OCI-M2 (cell line): ENCODE results near the gene RNU6-1.

ENCODE experiments used
- DNase-seq: peaks from one replicate; lab custom pipeline; 2025; ENCODE audit not compliant: unreplicated experiment; lab: John Stamatoyannopoulos, UW

The RNU6-1 gene

DNA sequence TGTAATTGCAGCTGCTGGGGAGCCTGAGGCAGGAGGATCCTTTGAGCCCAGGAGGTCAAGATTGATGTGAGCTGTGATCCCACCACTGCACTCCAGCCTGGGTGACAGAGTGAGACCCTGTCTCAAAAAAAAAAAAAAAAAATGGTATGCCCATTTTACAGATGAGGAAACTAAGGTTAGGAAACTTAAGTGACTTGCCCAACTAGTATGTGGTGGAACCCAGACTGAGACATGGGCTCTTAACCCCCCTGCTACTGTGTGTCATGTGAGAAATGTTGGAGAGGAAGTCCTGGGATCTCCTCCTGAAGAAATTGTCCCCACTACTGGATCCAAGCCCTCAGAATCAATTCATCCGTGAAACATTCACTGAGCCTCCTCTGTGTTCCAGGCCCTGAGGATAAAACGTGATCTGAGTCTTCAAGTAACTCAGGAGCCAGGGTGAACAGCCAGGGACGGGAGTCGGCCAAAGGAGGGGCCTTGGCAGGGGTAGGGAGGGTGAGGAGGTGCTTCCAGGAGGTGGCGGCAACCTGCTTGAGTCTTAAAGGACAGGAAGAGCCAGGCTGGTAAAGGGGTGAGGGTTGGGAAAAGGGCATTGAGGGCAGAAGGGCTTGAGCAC is 19.6 kb upstream of the RNU6-1 start:
- DNase-seq, result no peak

DNA sequence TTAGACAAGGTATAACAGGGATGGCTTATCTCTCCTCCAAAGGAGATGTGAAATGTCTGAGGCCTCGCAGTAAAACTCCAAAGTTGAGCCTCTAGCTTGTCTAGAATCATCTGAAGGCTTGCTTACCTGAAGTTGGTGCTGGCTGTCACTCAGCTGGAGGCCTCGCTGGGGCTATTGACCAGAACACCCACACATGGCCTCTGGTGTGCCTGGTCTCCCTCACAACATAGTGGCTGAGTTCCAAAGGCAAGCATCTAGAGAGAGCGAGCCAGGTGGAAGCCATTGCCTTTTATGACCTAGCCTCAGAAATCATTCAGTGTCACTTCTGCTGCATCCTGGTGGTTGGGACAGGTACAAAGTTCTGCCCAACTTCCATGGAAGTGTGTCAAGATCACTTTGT is 17.4 kb upstream of the RNU6-1 start:
- no peak for DNase-seq

DNA sequence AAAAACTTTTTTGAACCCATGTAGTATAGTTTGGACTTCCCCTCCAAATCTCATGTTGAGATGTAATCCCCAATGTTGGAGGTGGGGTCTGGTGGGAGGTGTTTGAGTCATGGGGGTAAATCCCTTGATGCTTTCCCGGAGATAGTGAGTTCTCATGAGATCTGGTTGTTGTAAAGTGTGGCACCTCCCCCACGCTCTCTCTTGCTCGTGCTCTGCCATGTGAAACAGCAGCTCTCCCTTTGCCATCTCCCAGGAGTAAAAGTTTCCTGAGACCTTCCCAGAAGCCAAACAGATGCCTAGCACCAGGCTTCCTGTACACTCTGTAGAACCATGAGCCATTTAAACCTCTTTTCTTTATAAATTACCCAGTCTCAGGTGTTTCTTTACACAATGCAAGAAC is 16.0 kb upstream of the RNU6-1 start:
- DNase-seq, result no peak

DNA sequence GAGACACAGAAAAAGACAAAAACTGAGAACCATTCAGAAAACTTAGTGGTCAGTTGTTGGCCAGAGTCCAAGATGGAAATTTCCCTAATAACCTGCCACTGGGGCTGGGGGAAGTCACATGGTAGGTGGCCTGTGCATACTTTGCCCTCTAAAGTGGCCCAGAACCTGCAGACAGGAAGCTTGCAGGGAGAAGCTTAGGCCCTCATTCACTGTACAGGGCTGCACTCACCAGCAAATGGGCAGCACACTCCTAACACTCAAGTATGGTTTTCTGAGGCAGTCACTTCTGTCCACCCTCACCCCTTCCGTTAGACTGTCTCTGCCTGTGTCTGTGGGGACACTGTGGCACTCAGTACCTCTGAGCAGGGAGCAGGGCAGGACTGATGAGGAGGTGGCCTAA is 14.5 kb upstream of the RNU6-1 start:
- DNase-seq, result no peak

DNA sequence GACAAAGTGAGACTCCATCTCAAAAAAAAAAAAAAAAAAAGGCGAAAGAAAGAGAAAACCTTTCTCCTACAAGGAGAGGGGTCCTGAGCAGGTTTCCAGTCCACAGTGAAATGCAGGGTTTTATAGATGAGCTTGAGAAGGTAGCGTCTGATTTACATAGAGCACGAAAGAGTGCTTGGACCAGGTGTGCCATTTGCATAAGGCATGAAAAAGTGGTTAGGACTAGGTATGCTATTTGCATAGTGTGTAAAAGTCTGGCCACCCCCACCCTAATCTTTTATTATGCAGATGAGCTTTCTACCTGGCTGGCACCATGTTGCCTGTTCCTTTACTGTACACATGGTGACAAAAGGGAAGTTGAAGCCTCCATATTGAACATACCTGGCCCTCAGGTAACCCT is 13.6 kb upstream of the RNU6-1 start:
- DNase-seq, result no peak

DNA sequence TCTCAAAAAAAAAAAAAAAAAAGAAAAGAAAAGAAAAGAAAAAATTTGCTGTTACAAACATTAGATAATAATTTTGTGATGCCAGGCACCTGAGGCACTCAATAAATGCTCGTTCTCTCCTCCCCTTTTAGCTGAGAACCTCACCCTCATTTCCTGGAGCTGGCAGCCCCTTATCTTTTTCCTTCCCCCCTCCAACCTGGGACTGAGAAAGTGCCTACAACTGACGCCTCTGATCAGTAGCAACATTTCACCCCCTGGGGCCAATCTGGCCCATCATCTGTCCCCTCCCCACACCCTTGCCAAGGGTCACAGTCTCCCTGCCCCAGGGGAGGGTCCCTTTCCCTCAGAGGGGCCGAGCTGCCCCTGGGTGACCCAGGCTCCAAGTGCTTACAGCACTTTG is 12.6 kb upstream of the RNU6-1 start:
- no peak for DNase-seq

DNA sequence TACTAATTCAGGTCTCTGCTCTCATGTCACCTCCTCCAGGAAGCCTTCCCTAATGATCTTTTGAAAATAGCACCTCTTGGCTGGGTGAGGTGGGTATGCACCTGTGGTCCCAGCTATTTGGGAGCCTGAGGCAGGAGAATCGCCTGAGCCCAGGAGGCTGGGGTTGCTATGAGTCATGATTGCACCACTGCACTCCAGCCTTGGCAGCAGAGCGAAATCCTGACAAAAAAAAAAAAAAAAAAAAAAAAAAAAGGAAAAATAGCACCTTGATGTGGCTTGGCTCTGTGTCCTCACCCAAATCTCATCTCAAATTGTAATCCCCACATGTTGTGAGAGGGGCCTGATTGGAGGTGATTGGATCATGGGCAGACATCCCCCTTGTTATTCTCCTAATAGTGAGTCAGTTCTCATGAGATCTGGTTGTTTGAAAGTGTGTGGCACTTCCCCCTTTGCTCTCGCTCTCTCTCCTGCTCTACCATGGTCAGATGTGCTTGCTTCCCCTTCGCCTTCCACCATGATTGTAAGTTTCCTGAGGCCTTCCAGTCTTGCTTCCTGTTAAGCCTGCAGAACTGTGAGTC is 11.2 kb upstream of the RNU6-1 start:
- DNase-seq, result no peak

DNA sequence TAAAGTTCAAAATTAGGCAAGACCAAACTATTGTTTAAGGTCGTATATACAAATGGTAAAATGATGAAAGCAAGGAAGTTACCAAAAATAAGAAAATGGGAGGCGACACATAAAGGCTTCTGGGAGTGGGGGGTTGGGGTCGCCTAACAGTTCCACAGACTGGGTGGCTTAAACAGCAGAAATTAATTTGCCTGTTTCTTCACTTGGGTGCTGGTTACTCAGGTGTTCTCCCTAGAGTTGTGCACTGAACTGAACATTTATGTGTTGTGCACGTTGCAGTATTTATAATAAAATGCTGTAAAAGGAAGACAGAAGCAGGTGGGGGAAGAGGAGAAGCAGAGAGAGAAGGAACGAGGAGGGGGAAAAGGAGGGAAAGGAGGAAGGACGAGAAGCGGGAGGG is 10.5 kb upstream of the RNU6-1 start:
- DNase-seq, result no peak

DNA sequence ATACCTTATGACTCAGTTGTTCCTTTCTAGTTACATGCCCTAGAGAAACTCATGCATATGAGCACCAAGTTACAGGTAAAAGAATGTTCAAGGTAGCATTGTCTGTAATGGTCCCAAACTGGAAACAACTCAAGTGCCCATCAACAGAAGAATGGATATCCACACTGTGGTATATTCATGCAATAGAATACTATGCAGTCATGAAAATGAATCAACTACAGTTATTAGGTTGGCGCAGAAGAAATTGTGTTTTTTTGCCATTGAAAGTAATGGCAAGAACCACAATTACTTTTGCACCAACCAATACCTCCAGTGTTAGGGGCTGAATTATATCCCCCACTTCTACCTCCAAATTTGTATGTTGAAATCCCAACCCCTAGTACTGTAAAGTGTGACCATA is 9.7 kb upstream of the RNU6-1 start:
- no peak for DNase-seq

DNA sequence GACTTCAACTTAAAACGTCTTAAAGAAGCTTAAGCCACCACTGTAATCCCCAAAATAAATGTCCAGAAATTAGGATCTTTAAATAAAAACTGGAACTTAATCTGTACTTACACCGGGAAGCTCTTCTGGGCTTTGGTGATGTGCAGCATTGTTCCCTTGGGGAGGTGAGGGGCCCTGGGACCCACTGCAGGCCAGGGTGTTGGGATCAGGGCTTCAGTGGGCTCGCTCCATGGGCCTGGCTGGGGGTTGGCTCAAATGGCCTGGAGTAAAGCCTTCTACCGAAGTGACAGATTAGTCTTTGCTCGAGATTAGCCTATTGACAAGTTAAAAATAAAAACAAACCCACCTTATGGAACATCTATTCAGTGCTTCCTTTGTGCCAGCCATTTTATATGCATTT is 6.1 kb upstream of the RNU6-1 start:
- DNase-seq, result no peak

DNA sequence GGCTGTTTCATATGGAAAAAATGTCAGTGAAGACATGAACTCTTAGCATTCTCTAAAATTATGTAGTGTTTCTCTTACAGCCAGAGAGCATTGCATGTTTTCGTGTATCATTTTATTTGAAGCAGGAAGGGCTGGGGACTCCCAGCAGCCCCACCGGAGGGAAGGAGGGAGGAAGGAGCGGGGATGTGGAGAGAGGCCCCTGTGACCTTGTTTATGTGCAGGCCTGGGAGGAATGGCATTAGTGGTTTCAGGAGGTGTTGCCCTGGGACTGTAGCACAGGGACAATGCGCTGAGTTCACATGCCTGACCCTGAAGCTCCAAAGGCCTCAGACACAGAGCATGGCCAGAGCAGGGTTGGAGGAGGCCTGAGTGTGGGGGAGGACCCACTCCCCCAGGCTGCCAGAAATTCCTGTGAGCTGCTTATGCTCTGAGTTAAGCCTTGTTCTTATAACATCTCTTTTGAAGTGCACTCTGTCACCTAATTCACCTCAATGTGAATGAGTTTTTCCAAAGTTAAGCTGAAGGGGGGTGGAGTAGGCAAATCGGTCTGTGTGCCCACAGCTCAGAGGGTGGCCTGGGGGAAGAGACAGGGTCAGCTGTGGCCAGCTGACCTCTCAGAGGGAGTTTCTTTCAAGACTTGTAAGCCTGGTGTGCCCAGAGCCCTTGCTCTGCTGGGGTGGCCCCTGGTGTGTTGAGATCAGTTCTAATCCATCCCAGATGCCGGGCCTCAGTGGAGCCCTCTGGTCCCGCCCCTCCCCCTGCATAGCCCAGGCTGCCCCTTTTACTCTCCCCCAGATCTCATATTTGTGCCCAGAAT is 3.9 kb upstream of the RNU6-1 start:
- no peak for DNase-seq

DNA sequence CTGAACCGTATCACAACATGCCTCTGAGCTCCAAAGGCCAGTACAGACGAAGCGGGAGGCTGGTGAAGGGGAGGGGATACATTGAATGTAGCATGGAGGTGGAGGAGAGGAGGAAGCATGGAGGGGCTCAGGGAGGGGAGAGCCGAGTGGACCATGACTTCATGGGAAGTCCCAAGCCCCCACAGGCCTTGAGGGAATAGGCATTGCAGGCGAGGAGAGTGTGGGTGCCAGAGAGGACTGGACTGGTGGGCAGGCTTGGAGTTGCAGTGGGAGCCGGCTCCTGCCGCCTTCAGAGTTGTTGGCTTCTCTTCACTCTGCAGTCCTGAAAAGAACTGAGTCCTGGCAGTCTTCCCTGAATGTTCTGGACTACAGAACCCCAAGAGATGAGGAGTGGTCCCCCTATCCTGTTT is 3.3 kb upstream of the RNU6-1 start:
- no peak for DNase-seq

DNA sequence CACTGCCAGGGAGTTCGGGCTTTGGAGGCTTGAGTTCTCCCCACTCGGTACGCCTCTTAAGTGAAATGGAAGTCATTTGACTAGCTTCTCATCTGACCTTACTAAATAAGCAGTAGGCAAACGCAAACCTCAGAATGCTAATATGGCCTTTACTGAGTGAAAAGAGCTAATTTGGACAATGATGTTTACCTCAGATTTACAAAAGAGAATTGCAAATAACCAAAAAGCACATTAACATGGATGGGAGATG is 1.6 kb upstream of the RNU6-1 start:
- DNase-seq, result no peak

DNA sequence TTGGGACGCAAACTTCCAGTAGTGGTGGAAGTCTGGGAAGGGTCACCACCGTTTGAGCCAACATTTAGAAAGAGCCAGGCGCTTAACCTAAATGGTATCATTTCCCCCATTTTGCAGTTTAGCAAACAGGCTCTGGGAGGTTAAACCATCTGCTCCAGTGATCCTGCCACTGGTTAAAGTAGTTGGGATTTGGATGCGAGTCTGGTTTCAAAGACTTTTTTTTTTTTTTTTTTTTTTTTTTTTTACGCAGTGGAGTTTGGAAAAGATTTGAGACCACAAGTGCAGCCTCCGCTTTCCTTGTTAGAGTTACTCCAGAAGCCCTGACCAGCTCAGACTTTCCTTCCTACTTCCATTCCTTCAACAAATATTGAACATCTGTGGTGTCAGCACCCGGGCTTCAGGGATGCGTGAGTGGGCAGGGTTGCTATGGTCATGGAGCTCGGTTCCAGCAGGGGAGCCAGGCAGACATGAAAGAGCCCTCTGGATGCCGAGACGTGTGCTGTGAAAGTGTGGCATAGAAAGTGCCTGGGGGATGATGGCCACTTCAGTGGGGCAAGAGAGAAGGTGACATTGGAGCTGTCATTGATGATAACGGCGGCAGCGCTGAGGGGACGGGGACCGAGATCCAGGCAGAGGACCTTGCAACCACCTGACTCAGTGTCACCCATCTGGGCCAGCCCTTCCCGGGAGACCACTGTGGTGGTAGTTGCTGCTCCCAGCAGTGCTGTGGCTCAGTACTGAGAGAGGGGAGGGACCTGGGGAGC is 1.1 kb upstream of the RNU6-1 start:
- no peak for DNase-seq

DNA sequence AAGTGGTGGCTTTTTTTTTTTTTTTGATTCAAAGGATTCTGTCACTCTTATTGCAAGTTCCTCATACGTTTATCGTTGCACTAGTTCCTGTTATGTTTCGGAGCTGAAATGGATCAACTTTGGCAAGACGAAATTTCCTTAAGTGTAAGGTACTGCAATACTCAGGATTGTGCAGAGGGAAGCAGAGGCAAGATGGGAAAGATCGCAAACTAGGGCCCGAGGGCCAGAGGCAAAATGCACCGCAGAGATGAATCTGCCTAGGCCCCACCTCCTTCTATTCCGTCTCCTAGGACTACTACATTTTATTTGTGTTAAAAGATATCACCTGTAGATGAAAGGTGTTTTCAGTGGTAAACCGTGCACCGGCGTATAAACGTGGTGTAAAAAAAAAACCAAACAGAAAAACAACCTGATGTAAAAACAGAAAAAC is 331 bp downstream of the RNU6-1 start:
- DNase-seq, result no peak

DNA sequence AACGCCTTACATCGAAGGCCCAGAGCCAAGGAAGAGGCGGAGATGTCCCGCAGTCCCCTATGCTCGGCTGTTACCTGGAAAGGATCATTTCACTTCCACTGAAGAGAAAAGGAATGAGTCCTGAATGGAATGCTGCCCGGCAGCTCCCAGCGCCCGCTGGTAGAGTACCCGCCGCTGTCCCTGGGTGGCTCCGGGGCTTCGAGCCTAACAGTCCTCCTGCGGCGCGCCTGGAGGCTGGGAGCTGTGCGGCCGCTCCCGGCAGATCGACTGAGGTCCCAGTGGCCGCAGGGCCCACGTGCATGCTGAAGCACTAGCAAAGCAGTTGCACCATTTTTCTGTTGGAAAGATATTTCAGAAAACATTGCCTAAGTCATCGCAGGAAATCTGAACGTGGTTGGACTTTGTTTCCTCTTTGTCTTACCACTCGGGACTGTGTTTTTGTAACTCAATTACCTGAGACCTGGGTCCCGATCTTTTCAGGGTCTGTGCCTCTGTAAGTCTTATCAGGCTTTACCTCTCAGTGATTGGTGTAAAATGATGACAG is 984 bp downstream of the RNU6-1 start:
- no peak for DNase-seq

DNA sequence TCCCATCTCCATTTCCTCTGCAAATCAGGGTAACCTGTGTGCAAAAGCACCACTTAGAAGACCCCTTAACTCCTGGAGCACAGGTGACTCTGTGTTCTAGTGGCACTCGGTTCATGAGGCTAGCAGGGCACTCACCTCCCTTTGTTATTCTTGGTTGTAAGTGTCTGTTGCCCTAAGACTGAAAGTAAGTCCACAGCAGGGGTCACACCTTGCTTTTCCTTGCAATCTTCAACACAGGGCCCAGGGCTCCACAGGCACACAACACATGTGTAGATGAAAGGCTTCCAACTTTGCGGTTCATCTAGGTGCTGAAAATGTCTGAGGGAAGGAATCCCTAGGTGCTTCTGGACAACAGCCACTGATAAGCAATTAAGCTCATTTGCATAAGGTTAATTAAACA is 2.9 kb downstream of the RNU6-1 start:
- no peak for DNase-seq

DNA sequence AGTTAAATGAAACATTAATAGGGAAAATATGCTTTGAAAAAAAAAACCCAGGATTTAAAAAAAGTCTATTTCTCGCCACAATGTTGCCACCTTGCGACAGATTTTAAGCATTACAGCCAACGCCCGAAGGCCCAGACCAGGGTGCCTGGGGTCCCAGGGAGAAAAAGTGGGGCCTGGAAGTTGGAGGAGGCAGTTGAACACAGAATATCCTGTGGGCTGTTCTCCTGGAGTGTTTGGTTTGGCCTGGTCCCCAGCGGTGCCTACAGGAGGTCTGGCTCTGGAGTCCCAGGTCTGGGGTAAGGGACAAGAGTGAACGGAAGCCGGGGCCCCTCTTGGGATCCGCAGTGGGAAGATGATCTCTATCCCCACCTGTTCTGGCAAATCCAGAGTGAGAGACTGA is 3.4 kb downstream of the RNU6-1 start:
- DNase-seq, result no peak

DNA sequence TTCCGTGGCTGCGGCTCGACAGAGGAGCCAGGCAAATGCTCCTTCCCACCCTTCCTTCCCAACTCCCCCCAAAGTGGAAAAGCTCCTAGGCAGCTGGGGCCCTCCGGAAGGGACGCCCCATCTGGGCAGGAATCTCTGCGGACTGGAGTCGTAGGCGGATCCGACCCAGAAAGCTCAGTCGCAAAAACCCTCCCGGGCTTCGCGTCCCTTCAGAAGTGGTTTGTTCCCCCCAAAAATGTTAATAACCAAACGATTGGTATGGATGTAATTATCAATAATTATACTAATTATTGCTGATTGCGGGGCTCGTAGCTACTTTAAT is 3.8 kb downstream of the RNU6-1 start:
- DNase-seq, result no peak

DNA sequence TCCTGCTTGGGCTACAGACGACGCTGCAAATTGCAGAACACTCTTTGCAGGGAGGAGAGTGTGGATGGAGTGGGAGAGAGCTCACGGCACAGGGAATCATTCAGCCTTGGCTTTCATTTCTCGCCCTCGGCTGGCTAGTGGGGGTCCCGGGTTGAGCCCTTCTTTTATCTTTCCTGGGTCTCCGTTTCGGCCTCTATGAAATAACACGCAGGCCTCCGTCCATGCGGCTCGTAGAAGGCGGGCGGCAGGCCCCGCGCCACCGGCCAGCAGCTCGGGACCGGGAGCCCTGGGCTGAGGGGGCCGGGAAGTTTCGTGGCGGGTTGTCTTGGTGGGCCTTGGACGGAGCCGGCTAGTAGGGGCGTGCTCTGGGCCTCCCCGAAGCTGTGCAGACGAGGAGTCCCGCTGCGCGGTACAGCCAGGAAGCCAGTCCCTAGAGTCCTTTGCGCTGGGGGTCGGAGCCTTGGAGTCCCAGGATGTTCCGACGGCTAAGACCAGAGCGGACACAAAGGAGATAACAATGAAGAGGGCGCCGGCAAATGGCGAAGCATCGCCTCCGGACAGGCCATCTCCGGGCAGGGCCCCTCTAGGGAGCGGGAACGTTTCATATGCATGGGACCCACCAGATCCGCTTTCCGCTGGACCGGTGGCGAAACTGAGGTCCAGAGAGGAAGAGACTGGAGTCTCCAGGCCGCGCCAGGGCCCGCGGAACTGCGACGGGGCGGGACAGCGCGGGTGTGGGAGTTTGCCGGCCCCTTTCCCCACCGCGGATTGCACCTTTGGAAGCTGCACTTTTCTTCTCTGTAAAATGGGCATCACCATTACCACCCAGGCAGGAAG is 4.3 kb downstream of the RNU6-1 start:
- no peak for DNase-seq
